HG02973 (cell line): ENCODE data around the gene SYDE2.

ENCODE experiments used
- ATAC-seq: cut with Tn5 transposase; IDR thresholded peaks from one replicate; pipeline ENCODE4 v1.9.1; 2021; ENCODE audit warnings: moderate library complexity; ENCODE audit not compliant: unreplicated experiment

Gene SYDE2

GRCh38 chr1:85125891-85126290, 74.9 kb downstream of the SYDE2 start:
- ATAC-seq = no peak

GRCh38 chr1:85124091-85124490, 76.7 kb downstream of the SYDE2 start:
- no peak for ATAC-seq

DNA sequence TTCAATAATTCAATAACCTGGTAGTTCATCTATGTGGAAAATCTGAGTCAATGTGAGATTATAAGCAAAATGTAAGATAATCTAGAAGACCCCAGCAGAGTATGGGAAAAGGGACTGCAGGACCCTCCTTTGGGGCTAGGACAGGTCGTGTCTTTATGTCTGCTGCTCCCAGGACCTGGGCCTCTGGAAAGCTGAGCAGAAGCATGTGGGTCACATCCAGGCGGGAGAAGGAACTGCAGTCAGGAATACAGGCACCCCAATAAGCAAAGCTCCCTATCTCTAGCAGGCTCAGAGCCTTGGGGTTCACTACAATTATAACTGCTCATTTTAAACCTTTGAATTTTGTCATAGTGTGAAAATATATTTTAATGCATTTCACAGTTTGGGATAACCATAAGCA, 78.6 kb downstream of the SYDE2 start:
- ATAC-seq = no peak

GRCh38 chr1:85121744-85122143, 79.1 kb downstream of the SYDE2 start:
- ATAC-seq = no peak

- no peak for ATAC-seq
These were observed 82.1 kb downstream of the SYDE2 start for GRCh38 chr1:85118751-85119150.

GRCh38 chr1:85116856-85117255, 84.0 kb downstream of the SYDE2 start:
- no peak for ATAC-seq

GRCh38 chr1:85115933-85116332, 84.9 kb downstream of the SYDE2 start:
- ATAC-seq = no peak

GRCh38 chr1:85111695-85112094, 89.1 kb downstream of the SYDE2 start:
- ATAC-seq = no peak

DNA sequence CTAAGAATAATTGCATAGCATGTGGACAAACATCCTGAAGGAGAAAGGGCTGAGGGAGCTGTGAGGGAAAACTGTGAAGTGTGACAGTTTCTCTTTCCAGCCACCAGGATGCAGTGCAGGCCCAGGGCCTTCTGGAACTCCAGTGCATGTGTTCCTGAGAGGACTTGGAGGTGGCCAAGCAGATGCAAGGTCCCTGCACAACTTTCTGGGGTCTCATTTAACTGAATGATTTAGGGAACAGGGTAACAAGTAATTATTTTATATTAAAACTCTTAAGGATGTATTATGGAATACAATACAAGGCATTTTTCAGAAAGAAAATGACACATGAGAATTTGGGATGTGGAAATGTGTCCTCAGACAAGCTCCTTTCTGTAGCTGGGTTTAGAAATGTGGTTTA, 91.3 kb downstream of the SYDE2 start:
- peak; percentile 69 for ATAC-seq
